T-helper 1 cell treated with Interleukin-12 subunit alpha and Interleukin-12 subunit beta and Interleukin-4 antibody, amounts not matched to agents 30 μg/mL and 1 μg/mL, for 36 hours (primary cell): ENCODE results near the gene NEK4.

ENCODE experiments used
- H3K27ac Mint-ChIP-seq: one replicate; pipeline ENCODE4 v1.8.0; 2021; ENCODE audit warnings: mild to moderate bottlenecking, mixed read lengths
- H3K27me3 Mint-ChIP-seq: one replicate; pipeline ENCODE4 v1.8.0; 2021; ENCODE audit warnings: low read depth, mixed read lengths
- H3K36me3 Mint-ChIP-seq: one replicate; pipeline ENCODE4 v1.8.0; 2021; ENCODE audit warnings: low read depth, mixed read lengths
- H3K4me1 Mint-ChIP-seq: one replicate; pipeline ENCODE4 v1.8.0; 2021; ENCODE audit warnings: low read depth, mixed read lengths
- H3K4me3 Mint-ChIP-seq: one replicate; pipeline ENCODE4 v1.8.0; 2021; ENCODE audit warnings: mild to moderate bottlenecking, moderate library complexity, mixed read lengths
- H3K9me3 Mint-ChIP-seq: one replicate; pipeline ENCODE4 v1.8.0; 2021; ENCODE audit warnings: mixed read lengths

NEK4 gene

GRCh38 chr3:52788890-52789745 lies 18.4 kb upstream of the NEK4 start:
- no peaks in the 10 kb centered on the region for H3K27me3 Mint-ChIP-seq
- H3K4me3 Mint-ChIP-seq = no peak overlapping the region
- H3K27ac Mint-ChIP-seq = no peak overlapping the region

DNA sequence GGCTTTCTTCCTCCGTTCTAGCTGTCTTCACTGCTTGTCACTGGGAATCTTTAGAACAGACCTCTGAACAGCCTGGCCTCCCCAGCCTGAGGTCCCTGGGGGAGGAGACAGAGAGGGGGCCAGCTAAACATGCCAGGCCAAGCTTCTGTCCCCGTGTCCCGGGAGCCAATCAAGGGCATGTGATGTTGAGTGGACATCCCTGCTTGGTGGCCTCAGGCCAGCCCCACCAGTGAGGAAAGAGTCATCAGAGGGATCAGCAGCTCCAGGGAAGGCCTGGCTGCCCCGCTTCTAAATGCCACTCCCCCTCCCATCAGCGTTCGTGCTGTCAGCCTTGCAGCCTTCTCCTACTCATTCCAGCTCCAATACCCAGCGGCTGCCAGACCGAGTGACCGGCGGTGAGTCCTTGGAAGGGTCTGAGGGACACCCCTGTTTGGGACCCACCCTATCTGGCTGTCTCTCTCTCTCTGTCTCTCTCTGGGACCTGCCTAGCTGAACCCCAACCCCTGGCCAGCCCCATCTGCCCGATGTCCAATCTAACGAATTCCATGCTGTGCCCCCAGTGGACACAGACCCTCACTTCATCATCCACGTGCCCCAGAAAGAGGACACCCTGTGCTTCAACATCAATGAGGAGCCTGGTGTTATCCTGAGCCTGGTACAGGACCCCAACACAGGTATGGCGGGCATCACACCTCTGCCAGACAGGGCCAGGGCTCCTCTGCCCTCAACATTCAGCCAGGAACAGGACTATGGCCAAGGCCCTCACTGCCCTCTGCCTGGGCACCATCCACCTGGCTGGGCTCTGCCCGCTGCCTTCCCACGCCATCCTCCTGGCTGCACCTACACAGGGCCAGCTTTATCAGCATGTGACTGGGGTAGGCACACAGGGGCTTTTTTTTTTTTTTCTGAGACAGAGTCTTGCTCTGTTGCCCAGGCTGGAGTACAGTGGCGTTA lies 17.2 kb upstream of the NEK4 start:
- Mint-ChIP-seq H3K9me3 (no peaks in the 10 kb centered on the region), H3K36me3 (no peaks in the 10 kb centered on the region), H3K4me1 (no peaks in the 10 kb centered on the region), H3K27ac (no peak overlapping the region), H3K4me3 (no peak overlapping the region), H3K27me3 (peaks cover 5% of the 10 kb centered on the region)

More at GRCh38 chr3:52788890-52789745, 18.4 kb upstream of the NEK4 start:
- Mint-ChIP-seq H3K4me1 (no peaks in the 10 kb centered on the region), H3K36me3 (no peaks in the 10 kb centered on the region), H3K9me3 (no peaks in the 10 kb centered on the region)

DNA sequence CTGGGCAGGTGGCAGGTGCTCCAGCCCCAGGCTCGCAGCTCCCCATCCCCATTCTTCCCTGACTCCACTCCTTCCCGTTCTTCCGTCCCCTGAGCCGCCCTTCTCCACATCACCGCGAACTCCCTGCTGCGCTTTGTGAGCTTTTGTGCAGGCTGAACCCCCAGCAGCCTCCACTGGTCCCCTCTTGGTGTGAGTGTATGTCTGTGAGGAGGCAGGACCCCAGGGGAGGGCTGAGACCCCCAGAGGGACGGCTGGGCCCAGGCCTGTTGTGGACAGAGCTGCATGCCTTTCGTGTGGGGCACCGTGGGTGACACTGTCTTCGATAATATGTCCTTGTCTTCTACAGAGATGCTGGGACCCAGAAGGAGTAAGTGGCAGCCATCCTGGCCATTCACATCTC lies 16.5 kb upstream of the NEK4 start:
- Mint-ChIP-seq H3K4me1 (no peaks in the 10 kb centered on the region), H3K27ac (no peak overlapping the region), H3K9me3 (no peaks in the 10 kb centered on the region), H3K4me3 (no peak overlapping the region), H3K27me3 (peaks cover 5% of the 10 kb centered on the region), H3K36me3 (no peaks in the 10 kb centered on the region)

DNA sequence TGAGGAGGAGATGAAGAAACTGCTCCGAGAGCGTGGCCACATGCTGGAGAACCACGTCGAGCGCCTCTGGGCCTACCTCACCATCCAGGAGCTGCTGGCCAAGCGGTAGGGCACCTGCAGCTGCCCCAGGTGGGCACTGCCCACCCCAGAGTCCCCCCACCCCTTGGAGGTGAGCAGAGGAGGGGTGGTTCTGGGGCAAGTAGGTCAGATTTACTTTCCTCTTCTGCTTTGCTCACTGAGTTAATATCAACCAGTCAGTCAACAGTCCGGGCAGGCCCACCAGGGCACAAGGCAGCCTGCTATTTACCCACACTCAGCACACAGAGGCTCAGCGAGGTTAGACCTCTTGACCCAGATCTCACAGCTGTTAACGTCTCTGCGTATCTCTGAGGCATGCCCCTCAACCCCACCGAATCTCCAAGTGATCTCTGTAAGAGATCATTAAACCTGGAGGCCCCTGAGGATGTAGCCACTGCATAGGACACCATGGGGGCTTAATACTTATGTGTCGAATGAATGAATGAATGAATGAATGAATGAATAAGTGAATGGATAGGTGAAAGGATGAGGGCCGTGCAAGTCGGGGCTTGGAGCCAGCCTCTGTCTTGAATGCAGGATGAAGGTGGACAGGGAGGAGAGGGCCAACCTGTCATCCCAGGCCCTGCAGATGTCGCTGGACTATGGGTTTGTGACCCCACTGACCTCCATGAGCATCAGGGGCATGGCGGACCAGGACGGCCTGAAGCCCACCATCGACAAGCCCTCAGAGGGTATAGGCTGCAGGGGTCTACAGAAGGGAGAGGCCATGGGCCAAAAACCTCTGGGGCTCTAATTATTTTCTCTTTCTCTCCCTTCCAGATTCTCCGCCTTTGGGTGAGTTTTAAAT lies 15.8 kb upstream of the NEK4 start:
- Mint-ChIP-seq H3K4me1 (no peaks in the 10 kb centered on the region), H3K4me3 (no peak overlapping the region)

GRCh38 chr3:52784931-52785590 lies 14.3 kb upstream of the NEK4 start:
- Mint-ChIP-seq H3K4me1 (no peaks in the 10 kb centered on the region), H3K36me3 (no peaks in the 10 kb centered on the region), H3K9me3 (no peaks in the 10 kb centered on the region), H3K27me3 (peaks cover 11% of the 10 kb centered on the region), H3K27ac (no peak overlapping the region), H3K4me3 (no peak overlapping the region)

More for the DNA sequence above, 15.8 kb upstream of the NEK4 start:
- H3K36me3 Mint-ChIP-seq = no peaks in the 10 kb centered on the region
- no peak overlapping the region for H3K27ac Mint-ChIP-seq
- peaks cover 5% of the 10 kb centered on the region for H3K27me3 Mint-ChIP-seq
- H3K9me3 Mint-ChIP-seq = no peaks in the 10 kb centered on the region

GRCh38 chr3:52784021-52784621 lies 13.4 kb upstream of the NEK4 start:
- Mint-ChIP-seq H3K36me3 (no peaks in the 10 kb centered on the region), H3K27ac (no peak overlapping the region), H3K9me3 (no peaks in the 10 kb centered on the region), H3K4me1 (no peaks in the 10 kb centered on the region), H3K27me3 (peaks cover 11% of the 10 kb centered on the region), H3K4me3 (no peak overlapping the region)

- Mint-ChIP-seq H3K27ac (no peak overlapping the region), H3K27me3 (peaks cover 11% of the 10 kb centered on the region), H3K4me3 (no peak overlapping the region), H3K9me3 (no peaks in the 10 kb centered on the region), H3K36me3 (no peaks in the 10 kb centered on the region), H3K4me1 (no peaks in the 10 kb centered on the region)
Measured at GRCh38 chr3:52783211-52783555, 12.4 kb upstream of the NEK4 start.

DNA sequence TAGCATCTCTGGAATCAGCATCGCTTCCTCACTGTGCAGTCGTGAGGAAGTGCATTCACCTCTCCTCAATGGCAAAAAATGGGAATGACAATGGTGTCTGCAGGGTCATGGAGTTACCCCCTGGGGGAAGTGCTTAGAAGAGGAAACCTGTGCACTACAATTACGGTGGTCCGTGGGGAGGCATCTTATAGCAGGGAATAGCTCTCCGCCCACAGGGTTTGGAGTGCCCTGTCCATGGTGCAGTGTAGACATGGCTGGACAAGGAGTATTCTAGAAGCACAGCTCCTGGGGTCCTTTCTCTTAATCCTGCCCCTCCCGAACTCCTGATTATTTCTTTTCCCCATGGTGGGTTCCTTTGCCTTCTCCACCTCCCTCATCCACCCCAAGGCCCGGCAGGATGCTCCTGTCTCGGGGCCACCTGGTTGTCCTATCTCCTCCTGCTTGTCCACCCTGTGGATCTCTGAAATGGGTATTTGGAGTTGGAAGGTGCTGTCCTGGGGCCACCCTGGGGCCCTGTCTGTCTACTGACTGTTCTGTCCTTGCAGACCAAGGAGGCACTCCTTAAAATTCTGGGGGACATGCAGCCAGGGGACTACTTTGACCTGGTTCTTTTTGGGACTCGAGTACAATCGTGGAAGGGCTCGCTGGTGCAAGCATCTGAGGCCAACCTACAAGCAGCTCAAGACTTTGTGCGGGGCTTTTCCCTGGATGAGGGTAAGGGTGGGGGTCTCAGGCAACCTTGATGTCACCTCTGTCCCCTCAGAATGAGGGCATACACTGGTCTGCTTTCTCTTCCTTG lies 11.9 kb upstream of the NEK4 start:
- Mint-ChIP-seq H3K4me3 (no peak overlapping the region), H3K27me3 (peaks cover 11% of the 10 kb centered on the region), H3K27ac (no peak overlapping the region), H3K4me1 (no peaks in the 10 kb centered on the region), H3K9me3 (no peaks in the 10 kb centered on the region), H3K36me3 (no peaks in the 10 kb centered on the region)

GRCh38 chr3:52781741-52782140 lies 11.0 kb upstream of the NEK4 start:
- H3K36me3 Mint-ChIP-seq = no peaks in the 10 kb centered on the region

DNA sequence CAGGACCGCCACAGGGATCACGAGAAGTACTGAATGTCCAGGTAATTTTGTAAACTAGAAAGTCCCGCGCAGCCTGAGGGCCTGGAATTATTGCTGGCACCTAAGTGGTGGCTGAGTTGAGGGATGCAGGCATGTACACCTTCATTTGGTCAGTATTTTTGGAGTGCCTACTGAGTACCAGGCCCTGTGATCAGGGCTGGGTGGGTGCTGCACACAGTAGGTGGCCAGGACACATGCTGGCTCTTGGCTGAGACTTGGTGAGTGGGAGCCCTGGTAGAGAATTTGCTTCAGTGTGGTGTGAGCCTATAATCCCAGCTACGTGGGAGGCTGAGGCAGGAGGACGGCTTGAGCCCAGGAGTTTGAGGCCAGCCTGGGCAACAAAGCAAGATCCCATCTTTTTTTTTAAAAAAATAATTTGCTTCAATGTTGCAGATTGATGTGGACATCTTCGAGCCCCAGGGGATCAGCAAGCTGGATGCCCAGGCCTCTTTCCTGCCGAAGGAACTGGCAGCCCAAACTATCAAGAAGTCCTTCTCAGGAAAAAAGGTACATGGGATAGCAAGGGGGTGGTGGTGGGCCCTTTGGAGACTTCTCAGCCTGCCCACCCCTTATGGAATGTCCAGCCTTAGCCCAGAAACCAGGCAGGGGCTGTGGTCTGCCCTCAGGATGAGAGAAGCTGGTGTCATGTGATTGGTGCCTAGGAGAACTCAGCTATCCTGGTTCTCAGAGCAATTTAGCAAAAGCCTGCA lies 9.3 kb upstream of the NEK4 start:
- H3K36me3 Mint-ChIP-seq = no peaks in the 10 kb centered on the region
- no peak overlapping the region for H3K27ac Mint-ChIP-seq
- H3K4me1 Mint-ChIP-seq = no peaks in the 10 kb centered on the region
- H3K9me3 Mint-ChIP-seq = no peaks in the 10 kb centered on the region
- peaks cover 11% of the 10 kb centered on the region for H3K27me3 Mint-ChIP-seq
- H3K4me3 Mint-ChIP-seq = no peak overlapping the region

More at GRCh38 chr3:52781741-52782140, 11.0 kb upstream of the NEK4 start:
- H3K4me1 Mint-ChIP-seq = no peaks in the 10 kb centered on the region
- H3K9me3 Mint-ChIP-seq = no peaks in the 10 kb centered on the region
- no peak overlapping the region for H3K27ac Mint-ChIP-seq
- peaks cover 11% of the 10 kb centered on the region for H3K27me3 Mint-ChIP-seq
- H3K4me3 Mint-ChIP-seq = no peak overlapping the region

DNA sequence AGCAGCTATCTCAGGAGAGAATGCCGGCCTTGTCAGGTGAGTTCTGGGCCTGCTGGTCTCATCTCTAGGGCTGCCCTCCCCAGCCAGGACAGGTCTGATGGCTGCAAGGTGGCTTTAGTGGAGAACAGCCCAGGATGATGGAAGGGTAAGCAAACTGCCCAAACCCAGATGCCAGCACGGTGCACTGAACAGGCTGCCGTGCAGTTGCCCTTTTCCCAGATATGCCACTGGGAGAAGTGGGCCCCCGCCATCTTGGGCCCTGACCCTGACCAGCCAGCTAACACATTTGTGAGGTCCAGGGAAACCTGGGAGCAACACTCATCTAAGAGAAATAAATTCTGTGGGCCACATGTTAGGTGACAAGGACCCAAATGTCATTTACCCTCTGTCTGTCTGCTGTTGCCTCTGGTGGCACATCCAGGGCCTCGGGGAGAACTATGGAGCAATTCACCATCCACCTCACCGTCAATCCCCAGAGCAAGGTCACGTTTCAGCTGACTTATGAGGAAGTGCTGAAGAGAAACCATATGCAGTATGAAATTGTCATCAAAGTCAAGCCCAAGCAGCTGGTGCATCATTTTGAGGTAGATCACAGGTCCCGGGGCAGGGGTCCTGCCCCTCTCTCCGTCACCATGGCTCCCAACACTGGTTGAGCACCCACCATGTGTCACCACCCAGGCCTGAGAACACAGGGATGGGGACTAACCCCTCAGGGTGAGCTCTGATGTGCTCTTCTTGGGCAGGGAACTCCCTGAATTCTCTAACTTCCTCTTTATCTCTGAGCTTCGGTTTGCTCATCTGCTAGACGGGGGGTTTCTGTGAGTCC lies 8.5 kb upstream of the NEK4 start:
- Mint-ChIP-seq H3K27me3 (peaks cover 11% of the 10 kb centered on the region), H3K36me3 (no peaks in the 10 kb centered on the region), H3K4me1 (no peaks in the 10 kb centered on the region), H3K4me3 (no peak overlapping the region), H3K9me3 (no peaks in the 10 kb centered on the region), H3K27ac (no peak overlapping the region)
